ENCODE data around the gene ZNF628.

The ZNF628 gene

DNA sequence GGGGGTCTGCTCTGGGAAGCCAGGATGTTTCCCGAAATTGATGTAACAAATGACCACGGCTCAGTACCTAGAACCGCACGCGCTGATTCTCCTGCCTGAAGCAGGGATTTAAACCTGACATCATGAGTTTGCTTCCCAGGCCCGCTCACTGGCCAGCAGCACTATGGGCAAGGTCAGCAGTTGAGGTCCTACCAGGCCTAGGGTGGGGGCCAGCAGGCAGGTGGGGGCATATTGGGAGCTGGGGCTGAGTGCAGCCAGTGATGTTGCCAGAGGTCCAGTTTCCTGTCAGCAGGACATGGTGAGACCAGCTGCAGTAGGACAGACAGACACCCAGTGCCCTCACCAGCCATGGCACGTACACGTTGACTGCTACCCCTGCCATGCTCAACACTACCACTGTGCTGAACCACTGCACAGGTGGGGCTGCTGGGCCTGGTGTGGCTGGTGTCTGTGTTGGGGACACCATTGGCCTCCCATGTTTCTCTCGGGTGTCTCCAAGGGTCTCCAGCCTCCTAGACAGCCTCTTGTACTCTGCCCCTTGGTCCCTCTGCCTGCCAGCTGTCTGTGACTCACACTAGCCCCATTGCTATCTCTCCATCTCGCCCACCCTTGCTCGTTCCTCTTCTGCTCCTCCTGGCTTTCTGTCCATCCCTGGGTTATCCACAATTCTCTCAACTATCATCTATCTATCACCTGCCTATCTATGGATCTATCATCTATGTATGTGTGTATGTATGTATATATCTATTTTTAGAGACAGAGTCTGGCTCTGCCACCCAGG is 10.8 kb upstream of the ZNF628 start:
- DNase-seq (ENCODE audit: low spot score): no peak

DNA sequence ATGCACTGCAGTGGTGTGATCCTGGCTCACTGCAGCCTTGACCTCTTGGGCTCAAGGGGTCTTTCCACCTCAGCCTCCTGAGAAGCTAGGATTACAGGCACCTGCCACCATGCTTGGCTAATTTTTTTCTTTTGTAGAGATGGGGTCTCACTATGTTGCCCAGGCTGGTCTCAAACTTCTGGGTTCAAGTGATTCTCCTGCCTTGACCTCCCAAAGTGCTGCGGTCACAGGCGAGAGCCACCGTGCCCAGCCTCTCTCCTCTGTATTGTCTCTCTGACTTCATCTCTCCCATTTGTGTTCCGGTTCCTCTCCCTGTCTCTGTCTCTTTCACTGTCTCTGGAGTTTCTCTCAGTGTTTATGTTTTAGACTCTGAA is 10.2 kb upstream of the ZNF628 start:
- no peak for DNase-seq (ENCODE audit: low spot score)

DNA sequence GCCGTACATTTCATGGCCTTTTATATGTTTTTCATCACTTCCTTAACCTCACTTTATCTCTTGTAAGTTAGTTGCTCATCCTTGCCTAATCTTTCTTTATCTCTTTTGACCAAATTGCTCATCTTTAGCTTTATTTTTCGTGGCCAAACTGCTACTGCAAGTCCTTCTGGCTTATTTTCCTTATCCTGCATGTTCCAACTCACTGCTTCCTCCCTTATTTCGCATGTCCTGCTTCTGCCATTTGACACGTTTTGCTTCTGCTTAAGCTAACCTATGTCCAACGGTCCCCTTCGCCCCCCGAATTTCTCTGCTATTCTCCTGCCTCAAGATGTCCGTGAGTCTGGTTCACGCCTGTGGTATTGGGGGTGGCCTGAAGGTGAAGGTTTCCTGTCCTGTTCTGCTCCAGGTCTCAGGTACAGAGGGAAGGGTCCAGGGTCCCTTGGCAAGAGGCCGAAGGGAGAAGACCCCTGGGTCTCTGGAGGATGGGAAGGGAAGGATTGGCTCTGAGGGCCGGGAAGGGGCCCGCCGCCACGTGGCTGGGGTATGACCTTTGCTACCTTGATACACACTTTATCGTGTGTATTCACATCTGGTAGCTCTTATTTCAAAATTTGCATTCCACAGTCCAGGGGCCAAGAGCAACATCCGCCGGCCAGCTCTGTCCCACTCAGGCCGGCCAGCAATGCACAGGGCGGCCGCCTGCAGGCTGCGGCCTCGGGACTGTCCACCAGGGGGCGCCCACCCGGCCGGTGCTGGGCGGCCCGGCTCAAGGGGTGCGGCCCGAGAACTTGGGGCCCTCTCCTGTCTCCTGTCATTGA is 9.0 kb upstream of the ZNF628 start:
- DNase-seq (ENCODE audit: low spot score): peak; percentile 78

DNA sequence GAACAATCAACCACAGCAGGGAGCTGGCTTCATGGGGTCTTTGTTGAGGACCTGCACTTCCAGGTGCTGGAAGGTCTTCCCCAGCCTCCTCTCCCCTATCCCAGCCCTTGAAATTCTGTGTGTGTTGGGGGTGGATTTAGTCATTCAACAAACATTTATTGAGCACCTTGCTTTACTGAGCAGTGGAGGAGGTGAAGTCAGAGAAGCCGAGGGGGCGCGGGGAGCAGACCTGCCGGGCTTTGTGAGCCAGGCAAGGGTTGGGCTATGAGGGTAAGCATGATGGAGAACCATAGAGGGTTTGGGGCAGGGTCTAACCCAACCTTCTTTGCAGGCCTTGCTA is 8.4 kb upstream of the ZNF628 start:
- no peak for DNase-seq (ENCODE audit: low spot score)

DNA sequence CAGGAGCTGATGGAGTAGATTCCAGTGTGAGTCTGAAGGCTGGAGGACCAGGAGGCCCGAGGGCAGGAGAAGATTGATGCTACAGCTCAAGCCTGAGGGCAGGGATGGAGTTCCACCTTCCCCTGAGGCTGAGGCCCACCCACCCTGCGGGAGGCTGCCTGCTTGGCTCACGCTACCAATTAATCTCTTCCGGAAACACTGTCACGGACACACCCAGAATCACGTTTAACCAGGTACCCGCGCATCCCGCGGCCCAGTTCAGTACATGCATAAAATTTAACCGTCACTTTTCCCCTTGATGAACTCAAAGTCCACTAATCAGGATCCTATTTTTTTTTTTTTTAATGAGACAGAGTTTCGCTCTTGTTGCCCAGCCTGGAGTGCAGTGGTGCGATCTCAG is 5.2 kb upstream of the ZNF628 start:
- DNase-seq (ENCODE audit: low spot score): no peak

DNA sequence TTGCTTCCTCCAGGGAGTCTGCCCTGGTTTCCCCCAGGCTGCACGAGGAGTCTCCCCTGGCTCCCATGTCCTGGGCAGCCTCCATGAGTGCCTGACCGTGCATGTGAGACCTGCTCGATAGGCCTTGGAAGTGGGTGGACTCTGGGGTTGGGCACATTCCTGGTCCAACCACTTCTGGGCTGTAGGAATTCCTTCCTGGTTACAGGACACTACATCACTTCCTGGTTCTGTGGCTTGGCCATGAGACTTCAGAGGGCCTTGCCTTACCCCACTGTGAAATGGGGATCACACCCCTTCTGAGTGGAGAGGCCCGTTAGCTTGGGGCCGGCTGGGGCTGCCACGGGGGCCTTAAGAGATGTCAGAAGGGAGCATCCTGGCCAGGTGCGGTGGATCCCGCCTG is 4.0 kb upstream of the ZNF628 start:
- no peak for DNase-seq (ENCODE audit: low spot score)

DNA sequence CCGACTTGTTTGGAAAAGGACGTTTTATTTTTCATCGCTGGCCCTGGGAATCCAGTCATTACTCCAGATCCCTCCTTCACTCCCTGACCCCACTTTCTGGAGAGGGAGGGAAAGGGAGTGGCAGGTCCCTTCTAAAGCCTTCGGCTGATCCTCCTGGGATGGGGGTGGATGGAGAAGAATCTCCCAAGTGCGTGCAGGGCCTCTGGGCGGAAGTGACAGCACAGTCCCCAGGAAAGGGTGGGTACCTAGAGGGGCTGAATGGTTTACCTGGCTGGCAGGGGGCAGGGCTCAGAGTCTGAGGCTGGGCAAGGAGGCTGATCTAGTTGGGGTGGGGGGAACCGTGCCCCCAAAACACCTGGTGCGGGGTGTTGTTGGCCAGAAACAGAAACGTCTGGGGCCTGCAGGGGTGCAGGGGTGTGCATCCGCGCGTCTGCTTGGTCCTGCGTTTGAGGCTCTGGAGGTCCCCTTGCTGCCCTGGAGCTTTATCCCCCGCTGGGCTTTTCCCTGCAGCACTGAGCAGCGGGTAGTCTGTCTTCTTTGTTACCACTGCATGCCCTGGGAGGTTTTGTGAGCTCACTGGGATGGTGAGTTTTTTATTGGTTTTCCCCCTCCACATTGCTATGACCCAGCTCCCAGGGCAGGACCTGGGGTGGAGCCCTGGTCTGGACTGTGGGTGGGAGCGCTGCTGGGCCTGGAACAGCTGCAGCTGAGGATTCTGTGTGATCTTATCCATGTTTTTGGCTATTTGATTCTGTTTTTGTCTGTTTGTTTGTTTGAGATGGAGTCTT is 3.0 kb upstream of the ZNF628 start:
- DNase-seq (ENCODE audit: low spot score): no peak

DNA sequence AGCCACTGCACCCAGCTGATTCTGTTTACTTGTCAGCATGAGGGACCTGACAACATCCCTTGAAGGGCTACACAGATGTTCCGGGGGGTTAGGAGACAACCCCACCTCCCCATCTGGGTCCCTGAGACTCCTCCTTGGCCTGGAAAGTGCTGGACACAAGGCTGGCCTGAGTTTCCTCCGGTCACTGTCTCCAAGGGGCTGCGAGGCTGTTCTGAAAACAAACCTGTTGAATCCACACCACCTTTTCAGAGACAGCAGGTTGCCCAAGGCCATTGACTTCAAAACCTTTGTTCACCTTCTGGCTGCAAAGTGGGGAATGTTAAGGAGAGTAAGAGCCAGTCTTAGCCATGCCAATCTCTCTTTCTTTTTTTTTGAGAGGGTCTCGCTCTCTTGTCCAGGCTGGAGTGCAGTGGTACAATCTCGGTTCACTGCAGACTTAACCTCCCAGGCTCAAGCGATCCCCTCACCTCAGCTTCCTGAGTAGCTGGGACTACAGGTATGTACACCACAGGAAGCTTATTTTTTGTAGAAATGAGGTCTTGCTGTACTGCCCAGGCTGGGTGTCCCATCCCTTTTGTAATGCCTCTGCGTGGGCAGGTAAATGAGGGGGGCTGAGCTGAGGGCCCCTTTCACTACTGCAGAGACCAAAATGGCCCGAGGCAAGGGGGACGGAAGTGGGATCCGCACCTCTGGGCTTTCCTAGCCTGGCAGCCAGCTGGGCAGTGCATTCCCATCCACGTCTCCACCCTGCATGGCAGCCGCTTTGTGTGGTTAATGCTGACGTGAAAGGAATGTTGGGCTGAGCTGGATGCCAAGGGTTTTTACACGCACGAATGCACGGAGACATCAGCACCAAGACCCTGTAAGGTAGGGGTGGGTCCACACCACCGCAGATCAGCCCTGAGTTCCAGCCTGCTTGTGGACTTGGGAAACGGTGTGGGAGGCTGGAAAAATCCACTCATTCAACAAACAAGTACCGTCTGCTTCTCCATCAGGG is 1.9 kb upstream of the ZNF628 start:
- DNase-seq (ENCODE audit: low spot score): no peak

DNA sequence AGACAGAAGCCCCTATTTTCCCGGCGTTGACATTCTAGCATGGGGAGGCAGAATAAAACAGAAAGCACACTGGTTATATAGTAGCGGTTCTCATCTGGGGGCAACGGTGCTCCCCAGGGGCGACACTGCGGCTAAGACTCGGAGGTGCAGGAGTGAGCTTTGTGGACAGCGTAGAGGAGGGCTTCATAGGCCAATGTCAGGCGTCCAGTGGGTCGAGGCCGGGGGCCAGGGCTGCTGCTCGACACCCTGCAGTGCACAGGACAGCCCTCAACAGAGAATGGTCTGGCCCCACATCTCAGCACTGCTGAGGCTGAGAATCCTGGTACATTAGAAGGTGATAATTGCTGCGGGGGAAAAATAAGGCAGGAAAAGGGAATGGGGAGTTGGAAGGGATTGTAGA is 1.5 kb downstream of the ZNF628 start:
- DNase-seq (ENCODE audit: low spot score): no peak

DNA sequence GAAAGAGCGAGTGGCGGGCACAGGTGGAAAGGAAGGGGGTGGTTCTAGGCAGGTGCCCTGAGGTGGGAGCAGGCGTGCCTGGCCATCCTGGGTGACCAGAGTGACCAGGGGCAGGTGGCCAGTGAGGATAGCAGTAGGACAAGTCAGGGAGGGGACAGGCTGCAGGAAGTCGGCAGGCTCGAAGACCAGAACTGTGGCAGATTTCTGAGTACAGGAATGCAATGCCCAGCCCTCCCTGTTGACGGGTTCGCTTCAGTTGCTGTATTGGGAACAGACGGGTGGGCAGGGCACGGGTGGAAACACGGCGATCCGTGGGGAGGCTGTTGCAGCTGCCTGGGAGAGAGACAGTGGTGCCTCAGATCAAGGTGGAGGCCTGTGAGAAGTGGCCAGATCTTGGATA is 1.9 kb downstream of the ZNF628 start:
- no peak for DNase-seq (ENCODE audit: low spot score)

DNA sequence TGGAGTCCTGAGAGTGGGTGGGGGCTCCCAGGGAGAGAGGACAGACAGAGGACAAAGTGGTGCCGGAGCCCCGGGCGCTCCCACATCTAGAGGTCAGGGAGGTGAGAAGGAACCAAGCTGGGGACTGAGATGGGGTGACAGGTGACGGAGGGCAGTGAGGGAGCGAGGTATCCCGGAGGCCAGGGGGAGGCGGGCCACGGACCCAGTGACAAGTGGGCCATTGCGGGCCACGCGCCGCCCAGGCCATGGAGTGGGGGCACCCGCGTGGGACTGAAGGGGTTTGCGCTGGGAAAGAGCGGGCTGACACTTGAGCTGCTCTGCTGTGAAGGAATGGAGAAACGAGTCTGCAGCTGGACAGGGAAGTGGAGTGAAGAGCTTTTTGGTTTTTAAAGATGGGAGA is 2.6 kb downstream of the ZNF628 start:
- no peak for DNase-seq (ENCODE audit: low spot score)

DNA sequence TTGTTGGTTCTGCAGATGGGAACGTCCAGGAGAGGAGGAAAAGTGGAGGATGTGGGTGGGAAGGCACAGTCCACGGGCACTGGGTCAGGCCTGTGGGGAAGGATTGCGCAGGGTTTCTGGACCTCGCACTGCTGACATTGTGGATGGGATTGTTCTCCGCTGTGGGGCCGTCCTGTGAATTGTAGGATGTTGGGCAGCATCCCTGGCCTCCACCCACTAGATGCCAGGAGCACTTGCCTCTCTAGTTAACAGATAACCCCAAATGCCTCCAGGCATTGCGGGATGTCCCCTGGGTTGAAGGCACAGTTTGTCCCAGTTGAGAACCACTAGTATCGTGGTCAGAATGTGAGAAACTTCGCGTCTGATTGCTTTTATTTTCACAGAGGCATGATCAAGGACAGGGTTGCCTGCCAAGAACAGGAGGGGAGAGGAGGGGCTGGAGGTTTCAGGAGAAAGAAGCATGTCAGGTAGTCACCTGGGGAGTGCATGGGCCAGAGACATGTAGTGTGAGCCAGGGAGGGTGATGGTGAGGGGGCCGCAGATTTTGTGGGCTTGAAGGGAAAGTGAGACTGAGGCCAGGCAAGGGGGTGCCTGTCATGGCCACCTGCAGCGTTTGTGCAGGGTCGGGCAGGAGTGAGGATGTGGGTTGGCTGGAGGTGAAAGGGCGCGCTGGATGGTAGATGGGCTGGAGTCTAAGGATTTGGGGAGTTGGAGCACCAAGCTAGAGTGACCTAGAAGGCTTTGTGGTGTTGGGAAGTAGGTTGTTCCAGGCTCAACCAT is 3.2 kb downstream of the ZNF628 start:
- no peak for DNase-seq (ENCODE audit: low spot score)

DNA sequence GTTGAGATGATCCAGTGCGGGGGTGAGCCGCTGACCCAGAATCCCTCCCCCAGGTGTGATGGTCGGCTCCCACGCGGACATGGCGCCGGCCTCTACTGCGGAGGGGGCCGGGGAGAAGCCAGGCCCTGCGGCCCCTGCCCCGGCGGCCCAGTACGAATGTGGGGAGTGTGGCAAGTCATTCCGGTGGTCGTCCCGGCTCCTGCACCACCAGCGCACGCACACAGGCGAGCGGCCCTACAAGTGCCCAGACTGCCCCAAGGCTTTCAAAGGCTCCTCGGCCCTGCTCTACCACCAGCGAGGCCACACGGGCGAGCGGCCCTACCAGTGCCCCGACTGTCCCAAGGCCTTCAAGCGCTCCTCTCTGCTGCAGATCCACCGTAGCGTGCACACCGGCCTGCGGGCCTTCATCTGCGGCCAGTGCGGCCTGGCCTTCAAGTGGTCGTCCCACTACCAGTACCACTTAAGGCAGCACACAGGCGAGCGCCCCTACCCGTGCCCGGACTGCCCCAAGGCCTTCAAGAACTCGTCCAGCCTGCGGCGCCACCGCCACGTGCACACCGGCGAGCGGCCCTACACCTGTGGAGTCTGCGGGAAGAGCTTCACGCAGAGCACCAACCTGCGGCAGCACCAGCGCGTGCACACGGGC is 4.9 kb downstream of the ZNF628 start:
- DNase-seq (ENCODE audit: low spot score): no peak

DNA sequence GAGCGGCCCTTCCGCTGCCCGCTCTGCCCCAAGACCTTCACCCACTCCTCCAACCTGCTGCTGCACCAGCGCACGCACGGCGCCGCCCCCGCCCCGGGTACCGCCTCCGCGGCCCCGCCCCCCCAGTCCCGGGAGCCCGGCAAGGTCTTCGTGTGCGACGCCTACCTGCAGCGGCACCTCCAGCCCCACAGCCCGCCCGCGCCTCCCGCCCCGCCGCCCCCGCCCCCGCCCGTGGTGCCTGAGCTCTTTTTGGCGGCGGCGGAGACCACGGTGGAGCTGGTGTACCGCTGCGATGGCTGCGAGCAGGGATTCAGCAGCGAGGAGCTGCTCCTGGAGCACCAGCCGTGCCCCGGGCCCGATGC is 5.4 kb downstream of the ZNF628 start:
- DNase-seq (ENCODE audit: low spot score): no peak

DNA sequence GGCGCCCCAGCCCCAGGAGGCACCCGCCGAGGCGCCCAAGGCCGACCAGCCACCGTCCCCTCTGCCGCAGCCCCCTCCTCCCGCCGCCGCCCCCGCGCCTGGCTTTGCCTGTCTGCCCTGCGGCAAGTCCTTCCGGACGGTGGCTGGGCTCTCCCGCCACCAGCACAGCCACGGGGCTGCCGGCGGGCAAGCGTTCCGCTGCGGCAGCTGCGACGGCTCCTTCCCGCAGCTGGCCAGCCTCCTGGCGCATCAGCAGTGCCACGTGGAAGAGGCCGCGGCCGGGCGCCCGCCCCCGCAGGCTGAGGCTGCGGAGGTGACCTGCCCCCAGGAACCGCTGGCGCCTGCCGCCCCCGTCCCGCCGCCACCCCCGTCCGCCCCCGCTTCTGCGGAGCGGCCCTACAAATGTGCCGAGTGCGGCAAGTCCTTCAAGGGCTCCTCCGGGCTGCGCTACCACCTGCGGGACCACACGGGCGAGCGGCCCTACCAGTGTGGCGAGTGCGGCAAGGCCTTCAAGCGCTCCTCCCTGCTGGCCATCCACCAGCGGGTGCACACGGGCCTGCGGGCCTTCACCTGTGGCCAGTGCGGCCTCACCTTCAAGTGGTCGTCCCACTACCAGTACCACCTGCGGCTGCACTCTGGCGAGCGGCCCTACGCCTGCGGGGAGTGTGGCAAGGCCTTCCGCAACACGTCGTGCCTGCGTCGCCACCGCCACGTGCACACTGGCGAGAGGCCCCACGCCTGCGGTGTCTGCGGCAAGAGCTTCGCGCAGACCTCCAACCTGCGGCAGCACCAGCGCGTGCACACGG is 5.9 kb downstream of the ZNF628 start:
- no peak for DNase-seq (ENCODE audit: low spot score)

DNA sequence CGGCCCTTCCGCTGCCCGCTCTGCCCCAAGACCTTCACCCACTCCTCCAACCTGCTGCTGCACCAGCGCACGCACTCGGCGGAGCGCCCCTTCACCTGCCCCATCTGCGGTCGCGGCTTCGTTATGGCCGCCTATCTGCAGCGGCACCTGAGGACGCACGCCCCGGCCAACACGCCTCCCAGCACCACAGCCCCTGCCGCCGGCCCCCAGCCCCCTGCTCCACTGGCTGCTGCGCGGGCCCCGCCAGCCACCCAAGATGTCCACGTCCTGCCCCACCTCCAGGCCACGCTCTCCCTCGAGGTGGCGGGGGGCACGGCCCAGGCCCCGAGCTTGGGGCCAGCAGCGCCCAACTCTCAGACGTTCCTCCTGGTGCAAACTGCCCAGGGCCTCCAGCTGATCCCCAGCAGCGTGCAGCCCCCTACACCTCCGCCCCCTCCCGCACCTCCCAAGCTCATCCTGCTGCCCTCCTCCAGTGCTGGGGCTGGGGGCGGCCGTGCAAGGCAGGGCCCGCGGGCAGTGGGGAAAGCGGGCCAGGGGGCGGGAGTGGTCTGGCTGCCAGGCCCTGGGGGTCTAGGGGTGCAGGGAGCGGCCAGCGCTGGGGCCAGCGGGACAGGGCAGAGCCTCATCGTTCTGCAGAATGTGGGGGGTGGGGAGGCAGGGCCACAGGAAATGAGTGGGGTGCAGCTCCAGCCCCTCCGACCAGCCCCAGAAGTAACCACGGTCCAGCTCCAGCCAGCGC is 6.7 kb downstream of the ZNF628 start:
- DNase-seq (ENCODE audit: low spot score): no peak

DNA sequence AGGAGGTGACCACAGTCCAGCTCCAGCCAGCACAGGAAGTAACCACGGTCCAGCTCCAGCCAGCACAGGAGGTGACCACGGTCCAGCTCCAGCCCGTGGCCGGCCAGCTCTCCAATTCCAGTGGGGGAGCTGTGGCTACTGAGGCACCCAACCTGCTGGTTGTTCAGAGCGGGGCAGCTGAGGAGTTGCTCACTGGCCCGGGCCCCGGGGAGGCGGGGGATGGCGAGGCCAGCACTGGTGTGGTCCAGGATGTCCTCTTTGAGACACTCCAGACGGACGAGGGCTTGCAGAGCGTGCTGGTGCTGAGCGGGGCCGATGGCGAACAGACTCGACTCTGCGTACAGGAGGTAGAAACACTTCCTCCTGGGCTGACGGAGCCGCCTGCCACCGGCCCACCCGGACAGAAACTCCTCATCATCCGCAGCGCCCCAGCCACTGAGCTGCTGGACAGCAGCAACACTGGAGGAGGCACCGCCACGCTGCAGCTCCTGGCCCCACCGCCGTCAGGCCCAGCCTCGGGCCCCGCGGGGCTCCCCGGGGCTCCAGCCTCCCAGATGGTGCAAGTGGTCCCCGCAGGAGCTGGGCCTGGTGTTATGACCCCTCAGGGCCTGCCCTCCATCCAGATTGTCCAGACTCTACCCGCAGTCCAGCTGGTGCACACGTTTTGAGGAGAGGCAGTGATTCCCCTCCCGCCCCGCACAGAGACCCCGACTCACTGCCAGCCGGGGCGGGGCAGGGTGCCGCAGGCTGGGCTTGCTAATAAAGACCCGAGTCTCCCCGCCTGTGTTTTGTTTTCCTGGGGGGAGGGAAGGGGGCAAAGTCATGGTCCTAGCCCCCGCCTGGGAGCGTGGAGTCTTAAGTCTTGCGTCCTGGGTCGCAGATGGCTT is 7.5 kb downstream of the ZNF628 start:
- no peak for DNase-seq (ENCODE audit: low spot score)
